ENCODE results near the gene GTSE1.
"Not testable (repeated sequence)": the region's sequence is repeated elsewhere in the genome, so short reads cannot be mapped to it uniquely, and the experiment has no call there.

GTSE1 gene, protein sequence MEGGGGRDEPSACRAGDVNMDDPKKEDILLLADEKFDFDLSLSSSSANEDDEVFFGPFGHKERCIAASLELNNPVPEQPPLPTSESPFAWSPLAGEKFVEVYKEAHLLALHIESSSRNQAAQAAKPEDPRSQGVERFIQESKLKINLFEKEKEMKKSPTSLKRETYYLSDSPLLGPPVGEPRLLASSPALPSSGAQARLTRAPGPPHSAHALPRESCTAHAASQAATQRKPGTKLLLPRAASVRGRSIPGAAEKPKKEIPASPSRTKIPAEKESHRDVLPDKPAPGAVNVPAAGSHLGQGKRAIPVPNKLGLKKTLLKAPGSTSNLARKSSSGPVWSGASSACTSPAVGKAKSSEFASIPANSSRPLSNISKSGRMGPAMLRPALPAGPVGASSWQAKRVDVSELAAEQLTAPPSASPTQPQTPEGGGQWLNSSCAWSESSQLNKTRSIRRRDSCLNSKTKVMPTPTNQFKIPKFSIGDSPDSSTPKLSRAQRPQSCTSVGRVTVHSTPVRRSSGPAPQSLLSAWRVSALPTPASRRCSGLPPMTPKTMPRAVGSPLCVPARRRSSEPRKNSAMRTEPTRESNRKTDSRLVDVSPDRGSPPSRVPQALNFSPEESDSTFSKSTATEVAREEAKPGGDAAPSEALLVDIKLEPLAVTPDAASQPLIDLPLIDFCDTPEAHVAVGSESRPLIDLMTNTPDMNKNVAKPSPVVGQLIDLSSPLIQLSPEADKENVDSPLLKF

DNA sequence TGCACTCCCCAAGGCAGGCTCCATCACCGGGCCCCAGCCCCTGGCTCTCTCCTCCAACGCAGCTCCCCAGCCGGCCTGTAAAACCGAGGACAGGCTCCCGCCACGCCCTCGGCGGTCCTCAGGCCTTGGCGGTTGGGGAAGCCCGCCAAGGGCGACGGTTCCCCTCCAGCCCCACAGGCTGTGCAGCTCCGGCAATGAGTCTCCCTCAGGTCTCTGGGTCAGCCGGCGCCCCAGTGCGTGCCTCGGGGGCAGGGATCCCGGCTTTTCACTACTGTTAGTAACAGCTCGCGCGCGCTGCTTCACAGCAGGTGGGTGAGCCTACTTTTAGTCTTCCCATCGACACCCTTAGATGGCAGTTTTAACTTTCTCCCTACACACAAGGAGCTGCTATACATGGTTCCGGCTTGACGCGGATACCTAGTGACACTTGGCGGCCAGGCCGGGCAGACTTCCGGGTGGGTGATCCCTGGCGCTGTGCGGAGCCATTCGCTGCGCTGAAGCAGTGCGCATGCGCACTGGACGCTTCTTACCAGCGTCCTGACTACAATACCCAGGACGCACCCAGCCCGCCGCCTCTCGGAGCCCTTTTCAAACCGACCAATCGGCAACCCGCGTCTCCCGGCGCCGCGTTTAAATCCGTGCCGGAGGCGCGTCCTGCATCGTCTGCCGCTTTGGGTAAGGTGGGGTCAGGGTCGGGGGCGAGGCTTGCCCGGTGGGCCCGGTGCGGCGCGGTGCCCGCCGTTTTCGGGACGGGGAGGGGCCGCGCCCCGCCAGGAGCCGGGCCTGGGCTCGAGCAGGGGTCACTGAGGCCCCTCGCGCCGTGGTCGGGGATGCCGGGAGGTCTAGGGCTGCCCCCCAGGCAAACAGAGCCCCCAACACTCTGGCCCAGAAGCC lies at the start of gene GTSE1:
Gene GTSE1, plus strand, starts transcription at position 614 of the 894 bp plus-strand sequence. CDS start 531 bp downstream, outside the sequence.
- DNase-seq: peak; percentile 80

DNA sequence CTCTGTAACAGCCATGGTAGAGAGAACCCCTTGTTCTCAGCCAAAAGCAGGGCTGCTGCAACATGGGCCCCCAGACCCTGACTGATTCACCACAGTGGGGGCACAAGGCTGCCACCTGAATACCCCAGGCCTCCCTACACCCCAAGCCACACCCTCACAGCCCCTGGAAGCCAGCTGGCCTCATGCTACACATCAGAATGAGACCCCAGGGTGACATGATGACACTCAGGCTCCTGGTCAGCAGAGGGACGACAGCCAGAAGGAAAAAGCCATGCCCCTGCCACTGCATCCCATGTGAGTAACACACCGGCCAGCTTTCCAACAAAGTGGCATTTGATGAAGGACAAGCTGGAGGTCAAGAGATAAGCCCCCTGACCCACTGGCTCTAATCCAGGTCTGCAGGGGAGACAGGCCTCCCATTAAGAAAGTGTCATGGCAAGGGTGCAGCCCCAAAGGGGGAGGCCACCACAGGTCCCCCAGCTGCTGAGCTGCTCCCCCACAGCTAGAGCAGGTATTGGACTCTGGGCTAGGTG lies 49.2 kb upstream of the GTSE1 start:
- no peak for DNase-seq

DNA sequence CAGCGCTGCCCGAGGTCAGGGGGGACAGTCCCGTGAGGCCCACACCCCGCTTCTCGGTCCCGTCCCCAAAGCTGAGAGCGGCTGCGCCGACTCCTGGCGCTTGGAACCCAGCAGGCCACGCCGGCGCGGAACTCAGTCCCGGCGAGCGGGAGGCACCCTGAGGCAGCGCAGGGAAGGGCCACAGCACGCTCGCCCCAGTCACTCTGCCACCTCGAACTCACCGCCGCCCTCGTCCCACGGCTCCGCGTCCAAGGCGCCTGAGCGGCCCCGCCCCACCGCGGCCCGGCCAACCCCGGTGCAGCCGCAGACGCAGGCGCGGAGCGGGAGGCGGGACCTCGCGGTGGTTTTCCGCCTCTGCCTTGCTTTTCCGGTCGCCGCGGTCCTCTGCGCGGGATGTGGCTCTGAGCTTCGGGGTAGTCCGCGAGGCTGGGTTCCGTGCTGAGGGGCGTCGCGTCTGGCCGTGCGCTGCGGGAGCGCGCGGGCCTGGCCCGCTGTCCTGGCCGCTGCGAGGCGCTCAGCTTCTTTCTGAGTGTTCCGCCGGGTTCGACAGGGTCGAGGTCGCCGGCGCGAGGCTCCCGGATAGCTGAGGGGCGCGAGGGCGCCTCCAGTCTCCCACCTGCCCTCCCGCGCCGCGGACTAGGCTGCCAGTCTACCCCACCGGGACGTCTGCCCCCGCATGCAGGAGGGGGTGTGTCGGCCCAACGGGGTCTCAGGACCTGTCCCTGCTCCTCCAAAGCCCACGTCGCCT lies 46.5 kb upstream of the GTSE1 start, which contains the start of gene CDPF1:
Gene CDPF1, minus strand, starts transcription at position 259 of the 748 bp plus-strand sequence. CDS start 2,009 bp downstream, outside the sequence.
- peak; percentile 47 for DNase-seq

DNA sequence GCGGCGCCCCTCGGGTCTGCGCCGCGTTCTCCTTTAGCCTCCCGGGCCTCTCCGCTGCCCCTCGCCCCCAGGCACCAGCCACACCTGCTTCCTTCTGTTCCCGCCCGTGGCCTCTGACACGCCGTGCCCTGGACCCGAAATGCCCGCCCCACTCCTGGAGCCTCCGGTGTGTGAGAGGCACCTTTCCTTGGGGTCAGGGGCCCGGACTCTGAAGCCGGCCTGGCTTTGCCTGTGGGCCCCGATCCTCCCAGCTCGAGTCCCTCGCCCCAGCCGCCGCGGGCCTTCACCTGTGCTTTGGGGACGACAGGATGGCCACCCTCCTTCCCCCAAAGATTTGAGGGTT lies 45.9 kb upstream of the GTSE1 start:
- DNase-seq: no peak

DNA sequence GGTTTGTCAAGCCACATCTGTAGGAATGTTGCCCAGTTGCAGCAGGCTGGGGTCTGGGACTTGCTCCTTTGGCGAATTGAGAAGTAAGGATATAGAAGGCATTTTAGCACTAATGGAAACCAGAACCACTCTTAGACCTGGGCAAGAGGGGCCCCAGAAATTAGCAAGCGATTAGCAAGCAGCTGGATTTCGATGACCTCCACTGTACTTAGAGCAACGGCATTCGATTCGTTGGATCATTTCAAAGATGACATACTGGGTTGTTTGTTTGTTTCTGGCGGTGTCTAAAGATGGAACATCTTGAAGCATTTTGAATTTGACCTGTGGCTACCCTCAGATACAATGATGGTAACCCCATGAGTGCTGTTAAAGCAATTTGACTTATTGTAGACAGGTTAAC lies 45.4 kb upstream of the GTSE1 start:
- DNase-seq: no peak

DNA sequence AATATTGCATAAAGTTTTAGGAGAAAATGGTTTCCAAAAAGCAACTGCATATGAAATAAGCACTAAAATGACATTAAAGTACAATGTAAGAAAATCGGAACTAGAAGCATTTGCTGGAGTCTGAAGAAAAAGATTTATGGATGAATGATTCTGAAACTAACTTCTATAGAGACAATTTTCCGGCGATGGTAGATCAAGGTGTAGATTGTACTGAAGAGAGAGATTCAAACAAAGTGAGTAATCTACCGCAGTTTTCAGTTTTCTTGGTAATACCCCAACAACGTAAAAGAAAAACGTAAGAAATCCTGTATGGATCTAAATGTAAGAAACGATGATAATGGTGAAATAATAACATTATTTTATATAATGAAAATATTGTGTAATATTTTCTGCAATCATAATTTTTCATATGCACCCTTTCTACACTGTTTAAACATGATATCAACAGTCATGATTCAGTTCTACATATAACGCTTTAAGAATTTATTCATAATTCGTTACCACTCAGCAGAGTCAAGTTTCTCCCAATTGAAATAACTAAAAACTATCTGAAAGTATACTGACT lies 44.8 kb upstream of the GTSE1 start:
- DNase-seq: no peak

DNA sequence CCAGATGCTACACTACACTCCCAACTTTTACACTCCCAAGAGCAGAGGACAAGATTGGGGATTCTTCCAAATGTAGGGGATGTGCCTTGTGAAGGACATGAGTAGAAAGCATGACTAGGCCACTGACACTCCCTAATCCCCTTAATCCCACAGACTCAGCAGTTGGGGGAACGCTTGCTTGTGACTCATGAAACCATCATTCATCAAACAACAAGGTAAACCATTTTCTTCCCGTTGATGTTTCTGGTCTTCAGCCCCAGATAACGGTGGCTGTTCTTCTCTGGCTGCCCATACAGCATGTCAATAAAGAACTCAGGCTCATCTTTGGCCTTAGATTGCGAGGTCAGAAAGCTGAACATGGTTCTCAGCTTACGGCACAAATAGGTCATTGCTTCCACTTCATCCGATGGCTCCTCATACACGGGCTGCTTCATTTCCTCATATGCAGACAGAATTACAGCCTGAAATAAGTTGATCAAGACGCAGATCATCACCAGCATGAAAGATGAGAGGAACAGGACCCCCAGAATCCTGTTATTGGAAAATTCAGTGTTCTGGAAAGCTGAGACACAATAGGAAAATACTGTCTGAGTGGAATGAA lies 40.2 kb upstream of the GTSE1 start:
- DNase-seq: no peak

DNA sequence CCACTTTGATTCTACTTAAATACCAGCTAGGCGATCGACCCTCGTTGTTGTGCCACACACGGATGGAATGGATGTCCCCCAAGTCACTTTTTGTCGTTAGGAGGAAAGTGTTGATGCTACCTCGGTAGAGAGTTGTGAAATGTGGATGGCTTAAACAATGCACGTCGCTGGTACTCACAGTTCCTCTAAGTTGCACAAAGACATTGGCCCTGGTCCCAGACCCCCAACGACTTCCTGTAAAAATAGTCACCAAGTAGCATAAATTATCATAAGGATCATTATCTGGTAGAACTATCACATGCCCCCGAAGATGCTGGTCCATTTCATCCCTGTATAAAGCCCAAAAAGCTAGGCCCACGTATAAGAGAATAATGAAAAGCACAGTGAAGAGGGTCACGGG lies 37.3 kb upstream of the GTSE1 start:
- no peak for DNase-seq

DNA sequence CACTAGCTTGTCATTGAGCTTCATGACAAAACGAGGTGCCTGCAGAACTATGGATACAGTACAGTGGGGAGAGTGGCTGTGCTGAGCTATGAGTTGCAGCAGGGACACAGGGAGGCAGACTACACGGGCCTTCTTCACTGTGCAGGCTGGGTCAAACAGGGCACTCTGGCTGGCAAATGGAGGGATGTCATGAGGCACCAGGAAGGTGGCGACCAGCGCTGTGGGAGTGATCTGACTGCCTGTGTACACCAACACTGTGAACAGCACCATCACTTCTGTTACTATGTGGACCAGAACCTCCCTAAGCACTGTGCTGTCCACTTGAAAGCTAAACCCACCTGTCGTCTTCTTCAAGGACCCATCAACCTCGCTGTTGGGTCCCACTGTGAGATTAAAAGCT lies 36.6 kb upstream of the GTSE1 start:
- no peak for DNase-seq

DNA sequence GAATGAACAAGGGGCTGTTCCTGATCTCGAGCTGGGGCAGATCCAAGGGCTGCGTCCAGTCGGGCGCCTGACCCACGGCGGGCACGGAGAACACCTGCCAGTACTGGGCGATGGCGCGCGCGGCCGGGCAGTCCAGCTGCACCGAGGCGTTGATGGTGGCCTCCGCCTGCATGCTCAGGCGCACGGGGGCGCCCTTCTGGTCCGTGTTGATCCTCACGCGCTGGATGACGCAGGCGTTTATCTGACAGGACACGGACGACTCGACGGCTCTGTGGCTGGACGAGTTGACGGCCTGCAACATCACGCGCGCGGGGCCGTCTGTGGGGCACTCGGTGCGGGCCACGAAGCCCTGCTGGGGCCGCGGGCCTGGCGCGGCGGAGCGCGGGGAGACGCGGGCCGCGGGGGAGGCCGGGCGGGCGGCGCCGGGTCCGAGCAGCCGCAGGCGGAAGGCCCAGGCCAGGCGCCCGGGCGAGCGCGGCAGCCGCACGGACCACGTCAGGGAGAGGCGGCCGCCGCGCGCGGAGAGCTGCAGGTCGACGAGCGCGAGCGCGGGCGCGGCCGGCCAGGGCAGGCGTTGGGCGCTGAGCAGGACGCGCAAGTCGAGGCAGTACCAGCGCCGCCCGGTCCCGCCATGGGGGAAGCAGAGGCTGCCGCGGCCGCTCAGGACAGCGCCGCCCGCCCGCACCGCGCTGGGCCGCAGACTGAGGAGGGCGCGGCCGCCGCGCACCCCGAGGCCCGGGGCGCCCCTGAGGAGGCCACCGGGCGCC lies 34.0 kb upstream of the GTSE1 start:
- no peak for DNase-seq

DNA sequence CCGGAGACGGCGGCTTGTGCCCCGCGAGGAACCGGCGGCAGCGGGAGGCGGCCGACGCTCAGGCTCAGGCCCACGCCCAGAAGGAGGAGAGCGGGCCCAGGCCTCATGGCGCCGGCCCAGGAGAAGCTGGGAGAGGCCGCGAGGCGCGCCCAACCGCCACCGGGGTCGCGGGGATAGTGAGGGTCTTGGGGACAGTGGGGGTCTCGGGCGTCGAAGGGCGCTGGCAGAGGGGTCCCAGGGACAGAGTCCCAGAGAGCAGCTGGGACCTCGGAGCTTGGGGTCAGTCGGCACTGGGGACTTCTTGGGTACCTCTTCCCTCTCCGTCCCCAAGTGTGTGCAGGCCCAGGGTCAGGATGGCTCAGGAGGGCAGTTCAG lies 33.5 kb upstream of the GTSE1 start, which contains the start of gene PKDREJ:
Gene PKDREJ, minus strand, starts transcription at position 128 of the 375 bp plus-strand sequence. Its CDS starts 21 bp downstream, at position 107.
- DNase-seq: no peak

DNA sequence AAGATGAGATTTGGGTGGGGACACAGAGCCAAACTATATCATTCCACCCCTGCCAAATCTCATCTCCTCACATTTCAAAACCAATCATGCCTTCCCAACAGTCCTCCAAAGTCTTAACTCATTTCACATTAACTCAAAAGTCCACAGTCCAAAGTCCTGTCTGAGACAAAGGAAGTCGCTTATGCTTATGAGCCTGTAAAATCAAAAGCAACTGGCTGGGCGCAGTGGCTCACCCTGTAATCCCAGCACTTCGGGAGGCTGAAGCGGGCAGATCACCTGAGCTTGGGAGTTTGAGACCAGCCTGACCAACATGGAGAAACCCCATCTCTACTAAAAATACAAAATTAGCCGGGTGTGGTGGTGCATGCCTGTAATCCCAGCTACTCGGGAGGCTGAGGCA lies 32.1 kb upstream of the GTSE1 start:
- DNase-seq: not testable (repeated sequence)

DNA sequence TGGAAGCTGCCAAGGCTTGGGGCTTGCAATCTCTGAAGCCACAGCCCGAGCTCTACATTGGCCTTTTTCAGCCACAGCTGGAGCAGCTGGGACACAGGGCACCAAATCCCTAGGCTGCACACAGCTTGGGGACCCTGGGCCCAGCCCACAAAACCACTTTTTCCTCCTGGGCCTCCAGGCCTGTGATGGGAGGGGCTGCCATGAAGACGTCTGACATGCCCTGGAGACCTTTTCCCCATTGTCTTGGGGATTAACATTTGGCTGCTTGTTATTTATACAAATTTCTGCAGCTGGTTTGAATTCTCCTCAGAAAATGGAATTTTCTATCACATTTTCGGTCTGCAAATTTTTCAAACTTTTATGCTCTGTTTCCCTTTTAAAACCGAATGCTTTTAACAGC lies 31.0 kb upstream of the GTSE1 start:
- not testable (repeated sequence) for DNase-seq

DNA sequence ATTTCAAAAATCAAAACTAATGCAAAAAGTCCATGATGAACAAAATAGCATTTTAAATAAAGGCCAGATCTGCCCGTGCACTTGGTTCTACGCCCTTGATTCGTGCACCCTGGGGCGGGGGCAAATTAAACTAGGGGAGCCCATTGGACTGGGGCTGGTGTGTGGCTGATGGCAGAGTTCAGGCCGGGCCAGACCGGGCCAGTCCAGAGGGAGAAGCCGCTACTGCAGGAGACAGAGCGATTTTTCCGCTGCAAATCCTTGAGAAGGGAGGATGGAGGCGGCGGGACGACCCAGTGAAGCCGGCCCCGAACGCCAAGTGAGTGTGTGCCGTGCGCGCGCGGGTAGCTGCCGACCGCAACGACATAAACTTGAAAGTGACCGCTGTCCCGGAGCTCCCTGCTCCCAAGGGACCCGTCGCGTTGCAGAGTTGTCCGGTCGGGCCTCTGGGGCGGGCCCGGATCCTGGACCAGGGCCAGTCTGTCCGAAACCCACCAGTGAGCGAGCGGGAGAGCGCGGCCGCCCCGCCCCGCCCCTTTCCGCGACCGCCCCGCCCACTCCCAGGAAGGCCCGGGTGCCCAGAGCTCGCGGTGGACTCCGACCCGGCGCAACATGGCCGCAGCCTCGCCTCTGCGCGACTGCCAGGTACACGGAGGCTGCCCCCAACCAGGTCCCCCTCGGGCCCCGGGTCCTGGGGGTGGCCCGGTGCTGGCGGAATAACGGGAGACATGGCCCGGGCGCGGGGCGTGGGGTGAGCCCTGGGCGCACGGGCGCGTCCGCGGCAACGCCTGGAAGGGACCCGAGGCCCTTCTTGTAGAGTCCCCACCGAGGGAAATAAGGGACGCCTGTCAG lies 29.0 kb upstream of the GTSE1 start, which contains the start of gene TTC38:
Gene TTC38, plus strand, starts transcription at position 578 of the 849 bp plus-strand sequence. Its CDS starts 32 bp downstream, at position 610.
- DNase-seq: peak; percentile 2

DNA sequence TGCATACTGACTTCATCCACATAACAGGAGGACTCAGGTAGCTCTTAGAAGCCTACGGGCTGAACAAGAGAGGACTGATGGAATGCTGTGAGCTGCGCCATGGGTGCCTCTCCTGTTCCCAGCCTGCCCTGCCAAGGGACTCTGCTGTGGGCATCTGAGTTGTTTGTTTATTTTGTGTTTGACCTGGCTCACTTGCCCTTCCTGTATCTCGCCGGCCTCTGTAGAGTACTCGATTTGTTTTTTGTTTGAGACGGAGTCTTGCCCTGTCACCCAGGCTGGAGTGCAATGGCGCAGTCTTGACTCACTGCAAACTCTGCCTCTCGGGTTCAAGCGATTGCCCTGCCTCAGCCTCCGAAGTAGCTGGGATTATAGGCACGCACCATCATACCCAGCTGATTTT lies 27.1 kb upstream of the GTSE1 start:
- DNase-seq: no peak

DNA sequence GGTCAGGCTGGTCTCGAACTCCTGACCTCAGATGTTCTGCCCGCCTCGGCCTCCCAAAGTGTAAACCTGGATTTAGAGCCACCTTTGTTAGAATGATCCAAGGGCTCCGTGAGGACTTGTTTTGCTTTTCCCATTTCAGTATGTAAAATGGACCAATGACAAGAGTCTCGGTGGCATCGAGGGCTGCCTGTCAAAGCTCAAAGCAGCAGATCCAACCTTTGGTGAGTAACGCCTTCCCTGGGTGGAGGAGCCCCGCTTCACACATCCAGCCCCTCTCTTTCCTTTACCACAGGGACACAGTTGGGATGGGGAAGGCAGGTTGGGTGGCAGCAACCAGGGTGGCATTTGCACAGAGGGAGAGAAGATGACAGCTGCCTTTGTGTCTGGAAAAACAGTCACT lies 24.5 kb upstream of the GTSE1 start:
- no peak for DNase-seq

DNA sequence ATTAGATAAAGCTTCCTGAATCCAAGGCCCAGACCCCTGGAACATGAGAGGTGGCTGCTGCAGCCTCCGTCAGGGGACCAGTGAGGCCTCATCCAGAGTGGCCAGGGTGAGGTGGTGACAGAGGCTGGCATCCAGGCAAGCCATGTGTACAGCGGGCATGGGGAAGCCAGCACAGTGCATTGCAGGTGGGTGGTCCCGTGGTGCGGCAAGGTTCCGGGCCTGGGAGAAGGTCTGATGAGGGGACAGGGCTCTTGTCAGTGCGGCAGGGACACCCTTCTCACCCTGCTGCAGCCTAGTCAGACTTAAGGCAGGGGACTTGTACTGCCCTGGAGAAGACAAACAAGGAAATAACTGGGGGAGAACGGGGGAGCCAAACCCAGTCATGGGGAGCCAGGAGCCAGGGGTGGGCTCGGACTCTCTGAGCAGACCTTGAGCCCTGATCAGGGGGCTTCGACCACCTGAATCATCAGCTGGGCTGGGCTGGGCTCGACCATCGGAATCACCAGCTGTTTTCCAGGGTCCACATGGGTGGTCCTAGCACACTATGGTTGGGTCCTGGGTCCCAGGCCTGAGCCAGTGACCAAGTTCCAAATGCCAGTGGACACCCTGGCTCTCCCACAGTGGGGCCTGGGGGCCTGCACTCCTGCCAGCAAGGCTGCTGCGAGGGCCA lies 23.8 kb upstream of the GTSE1 start:
- DNase-seq: no peak

DNA sequence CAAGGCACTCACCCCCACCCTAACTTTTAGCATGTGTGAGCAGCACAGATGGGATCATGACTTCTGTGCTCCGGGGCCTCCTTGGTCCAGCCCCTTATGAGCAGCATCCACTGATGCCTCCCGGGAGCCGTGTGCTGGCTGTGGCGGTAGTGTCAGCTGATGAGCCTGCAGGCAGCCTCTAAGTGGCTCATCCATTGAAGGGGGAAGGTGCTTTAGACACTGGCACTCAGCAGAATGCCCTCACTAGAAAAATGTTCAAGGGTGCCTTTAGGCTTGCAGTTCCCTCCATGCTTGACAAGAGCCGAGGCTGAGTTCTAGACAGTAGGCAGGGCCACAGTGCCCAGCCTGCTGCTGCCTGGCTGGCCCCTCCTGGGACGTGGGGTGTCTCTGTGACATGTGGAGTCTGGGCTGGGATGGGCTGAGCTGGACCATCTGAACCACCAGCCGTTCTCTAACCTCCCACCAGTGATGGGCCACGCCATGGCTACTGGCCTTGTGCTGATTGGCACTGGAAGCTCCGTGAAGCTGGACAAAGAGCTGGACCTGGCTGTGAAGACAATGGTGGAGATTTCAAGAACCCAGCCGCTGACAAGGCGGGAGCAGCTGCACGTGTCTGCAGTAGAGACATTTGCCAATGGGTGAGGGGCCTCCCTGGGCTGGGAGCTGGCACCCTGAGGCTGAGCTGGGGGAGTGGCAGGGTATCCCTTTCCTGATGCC lies 23.1 kb upstream of the GTSE1 start:
- DNase-seq: no peak

Data from NCI-H1092 treated with DMSO at 0.1 percent for 48 hours (cell line).